GM12874 (cell line): ENCODE data around the gene CACNG4.

Experiments
- TF ChIP-seq, protein P1 (sequence below): IDR thresholded peaks from 2 replicates; pipeline ENCODE4 v1.5.1; 2011; ENCODE audit warnings: low read depth, mild to moderate bottlenecking, control low read depth, low read length, moderate library complexity; ENCODE audit not compliant: insufficient read depth

Gene CACNG4

GRCh38 chr17:67041531-67041930 is 77.0 kb downstream of the CACNG4 start:
- TF ChIP-seq, protein P1, sequence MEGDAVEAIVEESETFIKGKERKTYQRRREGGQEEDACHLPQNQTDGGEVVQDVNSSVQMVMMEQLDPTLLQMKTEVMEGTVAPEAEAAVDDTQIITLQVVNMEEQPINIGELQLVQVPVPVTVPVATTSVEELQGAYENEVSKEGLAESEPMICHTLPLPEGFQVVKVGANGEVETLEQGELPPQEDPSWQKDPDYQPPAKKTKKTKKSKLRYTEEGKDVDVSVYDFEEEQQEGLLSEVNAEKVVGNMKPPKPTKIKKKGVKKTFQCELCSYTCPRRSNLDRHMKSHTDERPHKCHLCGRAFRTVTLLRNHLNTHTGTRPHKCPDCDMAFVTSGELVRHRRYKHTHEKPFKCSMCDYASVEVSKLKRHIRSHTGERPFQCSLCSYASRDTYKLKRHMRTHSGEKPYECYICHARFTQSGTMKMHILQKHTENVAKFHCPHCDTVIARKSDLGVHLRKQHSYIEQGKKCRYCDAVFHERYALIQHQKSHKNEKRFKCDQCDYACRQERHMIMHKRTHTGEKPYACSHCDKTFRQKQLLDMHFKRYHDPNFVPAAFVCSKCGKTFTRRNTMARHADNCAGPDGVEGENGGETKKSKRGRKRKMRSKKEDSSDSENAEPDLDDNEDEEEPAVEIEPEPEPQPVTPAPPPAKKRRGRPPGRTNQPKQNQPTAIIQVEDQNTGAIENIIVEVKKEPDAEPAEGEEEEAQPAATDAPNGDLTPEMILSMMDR = no peak

GRCh38 chr17:67041941-67042899 is 77.7 kb downstream of the CACNG4 start:
- TF ChIP-seq, protein P1 = no peak

DNA sequence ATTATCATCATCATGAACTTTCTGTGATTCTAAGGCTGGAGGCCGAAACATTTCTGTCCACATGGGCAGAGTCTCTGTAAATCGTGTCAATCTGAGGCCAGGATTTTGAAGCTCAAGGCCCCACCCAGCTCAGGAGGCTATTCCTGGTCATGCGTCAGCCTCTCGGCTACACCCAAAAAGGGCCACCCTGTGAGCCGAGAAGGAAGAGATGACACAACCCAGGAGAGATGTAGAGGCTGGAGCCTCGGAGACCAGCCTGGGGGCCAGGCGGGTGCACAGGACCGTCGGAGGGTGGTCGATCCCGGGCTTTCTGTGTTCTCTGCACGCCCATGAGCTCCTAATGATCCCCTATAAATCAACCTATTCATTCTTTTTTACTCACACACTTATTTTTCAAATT is 78.8 kb downstream of the CACNG4 start:
- TF ChIP-seq, protein P1 = no peak

- TF ChIP-seq, protein P1 = no peak
Observed at GRCh38 chr17:67044016-67044772, 79.7 kb downstream of the CACNG4 start, which contains the start of gene CACNG1. Gene CACNG1 (plus strand): TSS chr17:67044554. CDS start chr17:67044661, 107 bp downstream.

DNA sequence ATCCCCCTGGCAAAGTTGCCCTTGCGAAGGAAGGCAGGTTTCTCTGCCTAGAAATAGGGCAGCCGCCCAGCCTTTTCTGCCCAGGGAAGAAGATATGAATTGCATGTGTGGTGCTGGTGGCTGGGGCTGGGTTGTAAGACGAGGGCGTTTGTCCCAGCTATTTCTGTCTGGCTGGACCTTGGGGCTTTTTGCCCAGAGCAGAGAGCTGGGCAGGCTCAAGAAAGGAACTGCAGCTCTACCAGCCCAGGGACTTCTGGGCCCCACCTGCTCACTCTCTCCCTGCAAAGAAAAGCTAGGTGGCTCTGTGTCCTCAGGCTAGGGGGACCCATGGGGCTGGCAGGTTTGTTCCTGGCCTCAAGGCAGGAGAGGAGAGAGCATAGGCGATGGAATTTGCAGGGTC is 80.4 kb downstream of the CACNG4 start:
- TF ChIP-seq, protein P1 = no peak

DNA sequence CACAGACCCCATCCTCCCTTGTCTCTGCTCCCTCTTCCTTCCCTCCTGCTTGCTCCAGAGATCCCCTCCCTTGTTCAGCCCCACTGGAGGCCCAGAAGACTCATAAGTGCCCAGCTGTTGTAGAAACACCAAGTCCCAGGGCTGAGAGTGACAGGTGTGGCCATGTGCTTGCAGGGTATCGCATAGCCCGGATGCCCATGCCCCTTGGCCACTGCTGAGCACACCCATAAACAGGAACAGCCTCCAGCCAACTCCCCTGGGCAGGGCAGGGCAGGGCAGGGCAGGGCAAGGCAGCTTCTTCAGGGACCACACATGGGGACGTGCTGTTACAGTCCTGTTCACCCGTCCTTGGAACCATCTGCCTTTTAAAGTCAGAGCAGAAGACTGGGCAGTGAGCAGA is 81.9 kb downstream of the CACNG4 start:
- TF ChIP-seq, protein P1 = no peak

- TF ChIP-seq, protein P1 = no peak
Observed at GRCh38 chr17:67047382-67047781, 82.9 kb downstream of the CACNG4 start.
